Caco-2 (cell line): ENCODE results near the gene DDX54. TPM values are rescaled to one million over a fixed set of nuclear protein-coding genes. Genes with fewer than 3 reads are reported as not detected.

Experiments used
- BruUV-seq: library from RNA; stranded (reverse); fragments of 400-500 nt; replicated peaks from 2 replicates; lab custom pipeline; 2021; lab: Mats Ljungman, UMichigan
- CTCF ChIA-PET: fragments of 300-600 bp; sonication (Branson Sonifier 250); formaldehyde crosslinking; loops from one replicate; lab custom pipeline; 2022; ENCODE audit warnings: antibody characterized with exemption; lab: Charles Lee
- POLR2A ChIA-PET: fragments of 300-600 bp; sonication (Branson Sonifier 250); formaldehyde crosslinking; loops from one replicate; lab custom pipeline; 2022; ENCODE audit warnings: antibody characterized with exemption; lab: Charles Lee
- DNase-seq, 2 experiments: peaks; one replicate each; pipeline versions ENCODE4 v3.0.0 to v3.0.0-alpha.2; 2020 to 2022
- H3K27me3 ChIP-seq: replicated peaks from 2 replicates; pipeline ENCODE4 v1.6.0; 2011; ENCODE audit warnings: low read length; ENCODE audit not compliant: control insufficient read depth, insufficient read depth
- H3K36me3 ChIP-seq: 2 replicates; pipeline ENCODE4 v1.5.1; 2011; ENCODE audit warnings: low read length; ENCODE audit not compliant: control insufficient read depth, insufficient read depth
- H3K4me1 ChIP-seq: fragments of 250-450 bp; sonication (Bioruptor Pico); 2 replicates; pipeline ENCODE4 v1.5.1; 2020; ENCODE audit warnings: mild to moderate bottlenecking
- H3K4me3 ChIP-seq: 2 replicates; pipeline ENCODE4 v1.5.1; 2011; ENCODE audit warnings: low read depth, mild to moderate bottlenecking, control low read depth, low read length
- H3K9me3 ChIP-seq: fragments of 250-450 bp; sonication (Bioruptor Pico); 2 replicates; pipeline ENCODE4 v1.5.1; 2020; ENCODE audit warnings: mild to moderate bottlenecking, moderate library complexity
- H3K27ac Mint-ChIP-seq: one replicate; pipeline ENCODE4 v1.8.0; 2022; ENCODE audit warnings: mixed read lengths; ENCODE audit not compliant: unreplicated experiment
- H3K27me3 Mint-ChIP-seq: one replicate; pipeline ENCODE4 v1.8.0; 2022; ENCODE audit warnings: mixed read lengths; ENCODE audit not compliant: insufficient read depth, unreplicated experiment
- H3K36me3 Mint-ChIP-seq: one replicate; pipeline ENCODE4 v1.8.0; 2022; ENCODE audit warnings: mild to moderate bottlenecking, mixed read lengths; ENCODE audit not compliant: insufficient read depth, unreplicated experiment
- H3K4me1 Mint-ChIP-seq: one replicate; pipeline ENCODE4 v1.8.0; 2022; ENCODE audit warnings: low read depth, mixed read lengths; ENCODE audit not compliant: unreplicated experiment
- H3K4me3 Mint-ChIP-seq: one replicate; pipeline ENCODE4 v1.8.0; 2022; ENCODE audit warnings: mild to moderate bottlenecking, moderate library complexity, mixed read lengths; ENCODE audit not compliant: unreplicated experiment
- H3K9me3 Mint-ChIP-seq: one replicate; pipeline ENCODE4 v1.8.0; 2022; ENCODE audit warnings: mixed read lengths; ENCODE audit not compliant: unreplicated experiment
- intact Hi-C: fragments of 100-400 bp; cut with micrococcal nuclease; formaldehyde crosslinking; loops from one replicate; pipeline ENCODE4 v1.10.0; 2022; ENCODE audit not compliant: unreplicated experiment
- total RNA-seq: library from RNA; stranded (reverse); gene quantifications from 2 replicates; pipeline ENCODE4 v1.2.3, GENCODE V29; 2022
- TF ChIP-seq, protein P1 (sequence below), 2 experiments: fragments of 200-600 bp in 1 of 2; IDR thresholded peaks; 1 replicate in 1 of 2; 2 replicates in 1 of 2; pipeline versions ENCODE4 v1.5.1 to v1.8.0; 2011 to 2022; ENCODE audit warnings: antibody characterized with exemption in 1 of 2, control low read depth in 1 of 2, inconsistent platforms in 1 of 2, low read depth in 1 of 2, low read length in 1 of 2, mild to moderate bottlenecking in 1 of 2, moderate library complexity in 1 of 2; ENCODE audit not compliant: insufficient read depth in 1 of 2, severe bottlenecking in 1 of 2, unreplicated experiment in 1 of 2

Gene DDX54
- total RNA-seq, 1 experiment from 2014 or later = 110 TPM

DNA sequence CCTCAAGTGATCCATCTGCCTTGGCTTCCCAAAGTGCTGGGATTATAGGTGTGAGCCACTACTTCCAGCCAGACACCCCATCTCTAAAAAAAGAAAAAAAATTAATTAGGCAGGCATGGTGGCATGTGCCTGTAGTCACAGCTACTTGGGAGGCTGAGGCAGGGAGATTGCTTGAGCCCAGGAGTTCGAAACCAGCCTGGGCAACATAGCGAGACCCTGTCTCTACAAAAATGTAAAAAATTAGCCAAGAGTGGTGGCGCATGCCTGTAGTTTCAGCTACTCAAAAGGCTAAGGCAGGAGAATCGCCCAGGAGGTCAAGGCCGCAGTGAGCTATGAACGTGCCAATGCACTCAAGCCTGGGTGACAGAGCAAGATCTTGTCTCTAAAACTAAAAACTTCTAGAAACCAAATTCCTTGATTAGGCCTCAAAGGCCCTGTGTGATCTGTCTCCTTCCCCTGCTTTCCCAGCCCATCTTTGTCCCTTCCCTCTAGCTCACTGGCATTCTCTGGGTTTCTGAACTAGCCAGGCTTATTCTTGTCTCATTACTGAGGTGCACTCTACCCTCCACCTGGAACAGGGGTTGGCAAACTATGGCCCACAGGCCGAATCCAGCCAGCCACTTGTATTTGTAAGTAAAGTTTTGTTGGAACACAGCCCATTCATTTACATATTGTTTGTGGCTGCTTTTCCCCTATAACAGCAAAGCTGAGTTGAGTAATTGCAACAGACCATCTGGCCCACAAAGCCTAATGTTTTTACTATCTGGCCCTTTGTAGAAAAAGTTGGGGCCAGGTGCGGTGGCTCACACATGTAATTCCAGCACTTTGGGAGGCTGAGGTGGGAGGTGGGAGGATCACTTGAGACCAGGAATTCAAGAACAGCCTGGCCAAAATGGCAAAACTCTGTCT, 18.8 kb upstream of the DDX54 start:
- Histone ChIP-seq H3K36me3 (no peaks in the 10 kb centered on the region), H3K27me3 (no peaks in the 10 kb centered on the region), H3K4me1 (no peaks in the 10 kb centered on the region), H3K4me3 (no peak overlapping the region), H3K9me3 (no peaks in the 10 kb centered on the region)
- CTCF ChIA-PET = no interaction called here
- POLR2A ChIA-PET = interaction anchor here (0.6 to 0.9 kb wide), 2 partner anchors 41 to 140 kb away, joined by 4 to 13 read pairs; no protein-coding TSS in a partner anchor
- Mint-ChIP-seq H3K27me3 (no peaks in the 10 kb centered on the region), H3K4me3 (no peak overlapping the region), H3K9me3 (no peaks in the 10 kb centered on the region), H3K36me3 (no peaks in the 10 kb centered on the region), H3K27ac (no peak overlapping the region), H3K4me1 (no peaks in the 10 kb centered on the region)
- intact Hi-C loops = no loop called here
- TF ChIP-seq, protein P1, sequence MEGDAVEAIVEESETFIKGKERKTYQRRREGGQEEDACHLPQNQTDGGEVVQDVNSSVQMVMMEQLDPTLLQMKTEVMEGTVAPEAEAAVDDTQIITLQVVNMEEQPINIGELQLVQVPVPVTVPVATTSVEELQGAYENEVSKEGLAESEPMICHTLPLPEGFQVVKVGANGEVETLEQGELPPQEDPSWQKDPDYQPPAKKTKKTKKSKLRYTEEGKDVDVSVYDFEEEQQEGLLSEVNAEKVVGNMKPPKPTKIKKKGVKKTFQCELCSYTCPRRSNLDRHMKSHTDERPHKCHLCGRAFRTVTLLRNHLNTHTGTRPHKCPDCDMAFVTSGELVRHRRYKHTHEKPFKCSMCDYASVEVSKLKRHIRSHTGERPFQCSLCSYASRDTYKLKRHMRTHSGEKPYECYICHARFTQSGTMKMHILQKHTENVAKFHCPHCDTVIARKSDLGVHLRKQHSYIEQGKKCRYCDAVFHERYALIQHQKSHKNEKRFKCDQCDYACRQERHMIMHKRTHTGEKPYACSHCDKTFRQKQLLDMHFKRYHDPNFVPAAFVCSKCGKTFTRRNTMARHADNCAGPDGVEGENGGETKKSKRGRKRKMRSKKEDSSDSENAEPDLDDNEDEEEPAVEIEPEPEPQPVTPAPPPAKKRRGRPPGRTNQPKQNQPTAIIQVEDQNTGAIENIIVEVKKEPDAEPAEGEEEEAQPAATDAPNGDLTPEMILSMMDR (IDR thresholded peaks at IDR 0.05; ENCODE audit: insufficient read depth in 1 of 2, low read depth in 1 of 2, low read length in 1 of 2, severe bottlenecking in 1 of 2, unreplicated experiment in 1 of 2) = no peak
- DNase-seq = no peak
- no TSS peak for BruUV-seq

DNA sequence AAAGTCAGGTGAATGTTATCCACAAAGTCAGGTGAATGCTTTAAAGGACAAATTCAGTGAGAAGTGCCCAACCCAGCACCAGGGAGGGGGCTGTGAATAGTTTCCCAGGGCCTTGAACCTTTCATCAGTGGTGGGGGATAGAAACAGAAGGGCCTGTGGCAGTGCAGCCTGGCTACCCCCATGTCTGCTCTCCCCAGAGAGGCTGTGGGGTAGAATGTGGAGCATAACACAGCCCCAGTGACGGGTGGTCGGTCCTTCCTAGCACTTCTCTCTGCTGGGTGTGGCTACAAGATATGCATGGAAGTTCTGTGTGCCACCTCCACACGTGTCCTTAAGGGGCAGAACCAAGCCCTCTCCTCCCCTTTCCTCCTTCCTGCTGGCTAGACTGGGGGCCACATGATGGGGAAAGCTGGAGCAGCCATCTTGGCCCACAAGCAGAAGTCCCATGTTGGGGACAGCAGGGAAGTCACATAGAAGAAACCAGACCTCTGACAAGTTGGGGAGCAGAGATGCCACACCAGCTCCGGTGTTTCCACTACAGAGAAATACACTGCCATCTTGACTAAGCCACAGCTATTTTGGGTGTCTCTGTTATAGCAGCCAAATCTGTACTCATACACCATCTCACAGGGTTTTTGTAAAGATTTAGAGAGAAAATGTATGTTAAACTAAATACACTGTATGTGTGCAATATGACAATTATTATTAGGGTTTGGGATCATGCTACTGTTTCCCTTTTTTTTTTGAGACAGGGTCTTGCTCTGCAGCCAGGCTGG, 17.2 kb upstream of the DDX54 start:
- no peak overlapping the region for H3K27ac Mint-ChIP-seq
- Histone ChIP-seq H3K36me3 (no peaks in the 10 kb centered on the region), H3K4me1 (no peaks in the 10 kb centered on the region), H3K4me3 (no peak overlapping the region), H3K9me3 (no peaks in the 10 kb centered on the region), H3K27me3 (no peaks in the 10 kb centered on the region)
- TF ChIP-seq, protein P1 (IDR thresholded peaks at IDR 0.05; ENCODE audit: insufficient read depth in 1 of 2, low read depth in 1 of 2, low read length in 1 of 2, severe bottlenecking in 1 of 2, unreplicated experiment in 1 of 2) = no peak
- ChIA-PET POLR2A (no interaction called here), CTCF (no interaction called here)
- no peak for DNase-seq
- no peaks in the 10 kb centered on the region for H3K9me3 Mint-ChIP-seq
- no peaks in the 10 kb centered on the region for H3K36me3 Mint-ChIP-seq
- intact Hi-C loops = no loop called here
- no peaks in the 10 kb centered on the region for H3K27me3 Mint-ChIP-seq
- BruUV-seq = no TSS peak
- H3K4me1 Mint-ChIP-seq = no peaks in the 10 kb centered on the region
- no peak overlapping the region for H3K4me3 Mint-ChIP-seq
